HepG2 (cell line): ENCODE results near the gene FBXO9.

ENCODE experiments used
- AKAP8 ChIP-seq: sonication (generic); formaldehyde crosslinking; IDR thresholded peaks from 2 replicates; pipeline ENCODE4 v1.5.1; 2020; ENCODE audit warnings: mild to moderate bottlenecking, missing genetic modification reagents
- ZNF777 ChIP-seq: sonication (generic); formaldehyde crosslinking; IDR thresholded peaks from 2 replicates; pipeline ENCODE4 v1.4.0; 2020; ENCODE audit warnings: missing genetic modification reagents
- TF ChIP-seq, protein P1 (sequence below): sonication (generic); formaldehyde crosslinking; IDR thresholded peaks from 2 replicates; pipeline ENCODE4 v1.8.1; 2023; ENCODE audit warnings: missing genetic modification reagents, inconsistent platforms, borderline replicate concordance
- TF ChIP-seq, protein P2 (sequence below): sonication (generic); formaldehyde crosslinking; IDR thresholded peaks from 2 replicates; pipeline ENCODE4 v1.8.1; 2022; ENCODE audit warnings: mild to moderate bottlenecking, missing genetic modification reagents

- TF ChIP-seq AKAP8 (CRISPR knock-in tag) (no peak), ZNF777 (CRISPR knock-in tag) (no peak)
- TF ChIP-seq, protein P1, sequence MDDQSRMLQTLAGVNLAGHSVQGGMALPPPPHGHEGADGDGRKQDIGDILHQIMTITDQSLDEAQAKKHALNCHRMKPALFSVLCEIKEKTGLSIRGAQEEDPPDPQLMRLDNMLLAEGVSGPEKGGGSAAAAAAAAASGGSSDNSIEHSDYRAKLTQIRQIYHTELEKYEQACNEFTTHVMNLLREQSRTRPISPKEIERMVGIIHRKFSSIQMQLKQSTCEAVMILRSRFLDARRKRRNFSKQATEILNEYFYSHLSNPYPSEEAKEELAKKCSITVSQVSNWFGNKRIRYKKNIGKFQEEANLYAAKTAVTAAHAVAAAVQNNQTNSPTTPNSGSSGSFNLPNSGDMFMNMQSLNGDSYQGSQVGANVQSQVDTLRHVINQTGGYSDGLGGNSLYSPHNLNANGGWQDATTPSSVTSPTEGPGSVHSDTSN, result no peak
- TF ChIP-seq, protein P2, sequence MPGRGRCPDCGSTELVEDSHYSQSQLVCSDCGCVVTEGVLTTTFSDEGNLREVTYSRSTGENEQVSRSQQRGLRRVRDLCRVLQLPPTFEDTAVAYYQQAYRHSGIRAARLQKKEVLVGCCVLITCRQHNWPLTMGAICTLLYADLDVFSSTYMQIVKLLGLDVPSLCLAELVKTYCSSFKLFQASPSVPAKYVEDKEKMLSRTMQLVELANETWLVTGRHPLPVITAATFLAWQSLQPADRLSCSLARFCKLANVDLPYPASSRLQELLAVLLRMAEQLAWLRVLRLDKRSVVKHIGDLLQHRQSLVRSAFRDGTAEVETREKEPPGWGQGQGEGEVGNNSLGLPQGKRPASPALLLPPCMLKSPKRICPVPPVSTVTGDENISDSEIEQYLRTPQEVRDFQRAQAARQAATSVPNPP (CRISPR knock-in tag), result no peak
These were observed 19.1 kb upstream of the FBXO9 start for GRCh38 chr6:53045891-53046673.
